ENCODE measurements around the gene SLC51A.
"Not testable (repeated sequence)": the region's sequence is repeated elsewhere in the genome, so short reads cannot be mapped to it uniquely, and the experiment has no call there.

The SLC51A gene

GRCh38 chr3:196193133-196193735 is 23.1 kb upstream of the SLC51A start:
- no peak for DNase-seq (ENCODE audit: low read depth, low spot score)

- no peak for DNase-seq (ENCODE audit: low read depth, low spot score)
Measured at GRCh38 chr3:196193736-196194541, 22.4 kb upstream of the SLC51A start.

GRCh38 chr3:196194542-196194915 is 21.8 kb upstream of the SLC51A start:
- no peak for DNase-seq (ENCODE audit: low read depth, low spot score)

GRCh38 chr3:196195664-196196265 is 20.6 kb upstream of the SLC51A start:
- no peak for DNase-seq (ENCODE audit: low read depth, low spot score)

- DNase-seq (ENCODE audit: low read depth, low spot score): no peak
Measured at GRCh38 chr3:196197524-196197923, 18.8 kb upstream of the SLC51A start.

- DNase-seq (ENCODE audit: low read depth, low spot score): no peak
Measured at GRCh38 chr3:196198081-196198675, 18.2 kb upstream of the SLC51A start.

GRCh38 chr3:196198771-196199753 is 17.3 kb upstream of the SLC51A start:
- no peak for DNase-seq (ENCODE audit: low read depth, low spot score)

- DNase-seq (ENCODE audit: low read depth, low spot score): no peak
Measured at GRCh38 chr3:196202516-196202970, 13.8 kb upstream of the SLC51A start.

- no peak for DNase-seq (ENCODE audit: low read depth, low spot score)
Measured at GRCh38 chr3:196203846-196204245, 12.5 kb upstream of the SLC51A start.

- not testable (repeated sequence) for DNase-seq (ENCODE audit: low read depth, low spot score)
Measured at GRCh38 chr3:196205442-196206205, 10.7 kb upstream of the SLC51A start.

GRCh38 chr3:196207159-196207832 is 9.0 kb upstream of the SLC51A start:
- no peak for DNase-seq (ENCODE audit: low read depth, low spot score)

- no peak for DNase-seq (ENCODE audit: low read depth, low spot score)
Measured at GRCh38 chr3:196207833-196208607, 8.3 kb upstream of the SLC51A start.

- no peak for DNase-seq (ENCODE audit: low read depth, low spot score)
Measured at GRCh38 chr3:196208942-196209695, 7.2 kb upstream of the SLC51A start.

- DNase-seq (ENCODE audit: low read depth, low spot score): not testable (repeated sequence)
Measured at GRCh38 chr3:196209944-196210672, 6.2 kb upstream of the SLC51A start.

- no peak for DNase-seq (ENCODE audit: low read depth, low spot score)
Measured at GRCh38 chr3:196210673-196211556, 5.4 kb upstream of the SLC51A start, which contains the start of gene ZDHHC19. ZDHHC19 (minus strand) TSS chr3:196211400; CDS start chr3:196211315, 85 bp downstream.

- no peak for DNase-seq (ENCODE audit: low read depth, low spot score)
Measured at GRCh38 chr3:196214783-196215441, 1.4 kb upstream of the SLC51A start.

All from activated naive CD8-positive, alpha-beta T cell treated with anti-CD3 and anti-CD28 coated beads, Interleukin-2, amount 50 U/mL, for 16 hours (primary cell).